ENCODE data around the gene OSTF1.

Gene OSTF1

DNA sequence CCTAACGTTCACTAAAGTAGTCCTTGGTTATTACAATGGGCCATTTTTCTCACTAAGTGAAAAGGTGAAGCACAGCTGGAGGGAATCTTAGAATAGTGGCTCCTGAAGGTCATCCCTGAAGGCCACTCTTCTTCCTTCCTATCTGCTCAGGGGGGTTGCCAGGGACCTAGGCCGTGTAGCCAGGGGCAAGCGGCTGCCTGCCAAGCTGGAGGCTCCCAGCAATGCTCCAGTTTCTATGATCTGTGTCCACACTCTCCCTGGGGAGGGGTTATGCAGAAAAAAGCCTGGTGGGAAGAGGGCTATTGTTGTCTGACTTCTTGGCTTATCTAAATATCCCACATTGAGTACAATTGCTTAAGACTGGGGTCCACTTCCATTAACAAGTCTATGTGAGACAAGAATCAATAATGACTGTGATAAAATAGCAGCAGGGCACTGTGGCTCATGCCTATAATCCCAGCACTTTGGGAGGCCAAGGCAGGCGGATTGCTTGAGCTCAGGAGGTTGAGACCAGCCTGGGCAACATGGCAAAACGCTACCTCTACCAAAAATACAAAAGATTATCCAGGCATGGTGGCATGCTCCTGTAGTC, 4.1 kb upstream of the OSTF1 start:
- no peak for DNase-seq (ENCODE audit: low read depth in 2 of 2)

DNA sequence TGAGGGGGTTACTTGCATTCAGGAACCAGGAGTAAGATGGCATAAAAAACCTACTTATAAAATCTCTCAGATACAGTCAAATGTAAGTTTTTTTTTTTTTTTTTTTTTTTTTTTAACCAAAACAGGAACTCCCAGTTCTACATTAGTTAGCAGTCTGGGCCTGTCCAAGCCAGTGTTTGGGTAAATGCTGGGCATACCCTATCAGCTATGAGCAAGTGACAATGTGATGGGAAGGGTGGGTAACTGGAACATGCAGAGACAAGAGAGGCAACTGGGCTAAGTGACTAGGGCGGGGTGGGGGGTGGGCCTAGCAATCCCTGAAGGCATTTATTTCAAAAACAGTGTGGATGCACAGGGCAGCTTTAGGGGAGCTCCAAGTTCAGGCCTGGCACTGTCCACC, 2.7 kb upstream of the OSTF1 start:
- no peak for DNase-seq (ENCODE audit: low read depth in 2 of 2)

DNA sequence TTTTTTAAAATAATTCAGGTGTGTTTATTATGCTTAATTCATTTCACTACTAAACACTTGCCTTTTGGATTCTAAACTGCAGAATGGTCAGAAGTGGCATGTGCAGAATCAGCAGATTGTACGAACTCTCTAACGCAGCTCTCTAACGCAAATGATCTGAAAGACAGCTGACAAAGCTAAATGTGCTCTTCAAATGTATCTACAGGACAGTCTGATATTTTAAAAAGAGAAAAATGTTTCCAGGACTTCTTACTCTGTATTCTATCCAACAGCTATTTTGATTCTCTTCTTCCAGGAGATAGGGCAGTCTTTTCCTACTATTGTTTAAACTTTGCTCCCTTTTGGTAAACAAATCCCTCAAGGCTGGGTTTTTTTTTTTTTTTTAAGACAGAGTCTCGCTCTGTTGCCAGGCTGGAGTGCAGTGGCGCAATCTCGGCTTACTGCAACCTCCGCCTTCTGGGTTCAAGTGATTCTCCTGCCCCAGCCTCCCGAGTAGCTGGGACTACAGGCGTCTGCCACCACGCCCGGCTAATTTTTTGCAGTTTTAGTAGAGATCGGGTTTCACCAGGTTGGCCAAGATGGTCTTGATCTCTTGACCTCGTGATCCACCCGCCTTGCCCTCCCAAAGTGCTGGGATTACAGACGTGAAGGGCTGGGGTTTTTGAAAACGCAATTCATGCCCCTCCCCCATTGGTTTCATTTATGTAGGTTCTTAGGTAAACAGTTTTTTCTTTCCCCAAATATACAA, 1.6 kb upstream of the OSTF1 start:
- DNase-seq (ENCODE audit: low read depth in 2 of 2): no peak

DNA sequence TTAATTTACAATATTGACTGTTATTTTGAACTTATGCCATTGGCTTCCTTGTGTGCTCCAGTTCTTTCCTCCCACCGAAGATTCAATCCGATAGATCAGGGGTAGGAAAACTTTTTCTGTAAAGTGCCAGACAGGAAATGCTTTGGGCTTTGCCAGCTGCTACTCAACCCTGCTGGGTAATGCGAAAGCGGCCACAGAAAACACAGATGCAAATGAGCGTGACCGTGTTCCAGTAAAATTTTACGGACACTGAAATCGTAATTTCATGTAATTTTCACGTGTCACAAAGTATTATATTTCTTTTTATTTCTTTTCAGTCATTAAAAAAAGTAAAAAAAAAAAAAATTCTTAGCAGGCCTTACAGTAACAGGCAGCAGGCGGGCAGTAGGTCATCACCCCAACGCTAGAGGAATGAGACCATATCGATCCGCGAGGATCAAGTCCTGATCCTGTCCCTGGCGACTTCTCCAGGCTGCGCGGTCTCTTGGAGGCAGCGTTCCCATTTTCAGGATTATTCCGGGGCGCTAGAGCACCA, 958 bp upstream of the OSTF1 start:
- DNase-seq (ENCODE audit: low read depth in 2 of 2): peak in 1 of 2 donors; percentile 18

DNA sequence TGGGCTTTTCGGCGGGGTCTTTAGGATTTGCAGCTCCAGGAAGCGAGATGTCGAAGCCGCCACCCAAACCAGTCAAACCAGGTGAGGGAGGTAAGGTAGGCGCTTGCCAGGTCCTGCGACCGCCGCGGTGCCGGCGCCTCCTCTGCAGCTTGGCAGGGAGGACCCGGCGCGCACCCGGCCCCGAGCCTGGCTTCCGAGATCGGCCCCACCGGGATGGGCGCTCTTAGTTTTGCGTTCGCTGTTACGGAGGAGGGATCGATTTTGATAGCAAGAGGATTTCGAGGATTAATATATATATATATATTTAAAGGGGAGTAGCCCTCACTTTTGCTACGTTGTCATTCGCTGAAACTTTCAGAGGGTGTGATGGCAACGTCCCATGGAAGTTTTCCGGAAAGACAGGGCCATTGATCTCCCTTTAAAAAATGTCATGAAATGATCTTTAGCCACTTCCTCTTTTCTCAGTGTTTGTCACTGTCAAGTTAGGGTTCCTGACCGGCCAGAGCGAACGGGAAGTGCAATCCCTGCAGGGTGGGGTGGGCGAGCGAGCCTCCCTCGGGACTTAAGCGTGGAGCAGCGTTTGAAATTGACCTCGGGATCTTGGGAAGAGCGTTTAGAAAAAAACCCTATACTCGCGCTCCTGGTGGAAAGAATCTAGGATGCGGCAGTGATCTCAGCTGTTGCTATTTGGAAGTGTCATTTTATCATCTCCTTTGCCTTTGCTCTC, 495 bp downstream of the OSTF1 start:
- DNase-seq (ENCODE audit: low read depth in 2 of 2): peak in 1 of 2 donors; percentile 19

DNA sequence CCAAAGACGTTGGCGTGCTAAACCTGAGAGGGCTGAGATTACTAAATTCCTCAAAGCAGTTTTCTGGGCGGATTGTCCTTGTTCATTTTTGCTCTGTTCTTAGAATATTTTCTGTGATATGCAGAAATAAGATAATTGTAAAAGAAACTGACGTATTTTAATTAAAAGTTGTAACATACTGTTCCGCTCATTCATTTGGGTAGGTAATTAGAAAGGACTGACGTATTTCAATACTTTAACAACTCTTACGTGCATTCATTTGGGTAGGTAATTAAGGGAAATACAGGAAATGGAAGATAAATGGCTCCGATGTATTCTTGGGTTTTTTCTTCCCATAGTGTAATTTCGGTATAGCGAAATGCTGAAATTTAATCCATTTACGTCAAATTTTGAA, 1.1 kb downstream of the OSTF1 start:
- DNase-seq (ENCODE audit: low read depth in 2 of 2): no peak

DNA sequence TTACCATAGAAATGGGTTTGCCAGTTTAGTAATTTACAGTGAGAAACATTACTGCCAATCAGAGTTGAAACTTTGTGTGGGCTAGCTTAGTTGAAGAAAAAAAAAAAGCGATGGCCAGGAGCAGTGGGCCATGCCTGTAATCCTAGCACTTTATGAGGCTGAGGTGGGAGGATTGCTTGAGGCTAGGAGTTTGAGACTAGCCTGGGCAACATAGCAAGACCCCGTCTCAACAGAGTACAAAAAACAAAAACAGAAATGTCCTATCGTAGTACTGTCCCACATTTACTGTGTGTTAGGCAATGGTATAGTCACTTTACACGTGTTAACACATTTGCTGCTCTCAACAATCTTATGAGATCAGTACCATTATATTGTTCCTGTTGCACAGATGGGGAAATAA, 2.3 kb downstream of the OSTF1 start:
- no peak for DNase-seq (ENCODE audit: low read depth in 2 of 2)

DNA sequence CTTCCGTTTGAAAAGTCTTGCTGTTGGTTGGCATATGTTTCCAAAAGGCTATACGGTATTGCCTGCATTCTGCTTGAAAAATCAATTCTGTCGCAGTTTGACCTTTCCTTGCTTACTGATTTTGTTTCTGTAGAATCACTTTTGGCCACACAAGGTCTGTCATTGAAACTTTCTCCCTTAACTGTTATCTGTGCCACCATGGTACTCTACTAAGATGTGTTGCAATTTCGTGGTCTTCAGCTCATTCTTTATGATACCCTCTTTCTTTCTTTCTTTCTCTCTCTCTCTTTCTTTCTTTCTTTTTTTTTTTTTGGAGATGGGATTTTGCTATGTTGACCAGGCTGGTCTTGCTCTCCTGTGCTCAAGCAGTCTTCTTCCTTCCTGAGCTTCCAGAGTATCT, 4.5 kb downstream of the OSTF1 start:
- DNase-seq (ENCODE audit: low read depth in 2 of 2): no peak

DNA sequence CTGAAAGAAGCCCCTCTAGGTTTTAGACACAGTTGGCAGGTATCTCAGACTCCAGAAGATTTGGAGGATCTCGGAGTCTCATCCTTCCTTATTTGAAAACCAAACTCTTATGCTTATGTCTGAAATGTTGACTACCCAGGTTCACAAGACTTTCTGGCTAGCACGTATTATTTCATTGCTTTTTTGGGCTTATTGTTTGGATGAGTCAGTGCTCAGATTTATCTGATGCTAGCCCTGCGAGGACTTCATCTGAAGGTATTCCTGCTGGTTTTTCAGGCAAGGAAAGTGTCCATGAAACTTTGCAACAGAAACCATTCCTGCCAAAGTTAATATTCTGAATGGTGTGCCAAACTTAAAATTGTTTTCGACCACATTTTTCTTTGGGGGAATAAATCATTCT, 8.5 kb downstream of the OSTF1 start:
- DNase-seq (ENCODE audit: low read depth in 2 of 2): no peak

DNA sequence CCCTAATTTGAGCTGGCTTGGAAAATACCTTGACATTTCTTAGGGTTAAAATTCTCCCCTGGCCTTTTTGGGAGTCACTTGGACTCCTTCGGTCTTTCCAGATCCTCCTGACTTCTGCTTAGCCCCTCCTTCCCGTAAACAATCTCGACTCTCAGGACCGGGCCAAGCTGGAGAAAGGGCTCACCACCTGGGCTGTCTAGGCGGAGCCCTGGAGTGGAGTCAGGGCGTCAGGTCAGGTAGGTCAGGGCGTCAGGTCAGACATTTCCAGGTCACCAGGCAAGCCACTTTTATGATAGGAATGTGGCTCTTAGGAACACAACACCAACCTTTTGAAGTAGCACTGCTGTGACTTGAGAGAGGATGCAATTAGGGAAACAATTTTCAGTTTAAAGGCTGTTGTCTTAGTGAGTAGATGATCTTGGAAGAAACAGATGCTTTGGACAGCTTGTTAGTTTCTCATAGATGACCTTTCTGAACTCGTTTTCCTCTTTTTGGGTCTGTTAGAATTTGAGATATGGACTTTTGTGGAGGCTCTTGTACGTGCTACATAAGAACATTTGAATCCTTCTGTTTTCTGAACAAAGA, 12.8 kb downstream of the OSTF1 start:
- no peak for DNase-seq (ENCODE audit: low read depth in 2 of 2)

DNA sequence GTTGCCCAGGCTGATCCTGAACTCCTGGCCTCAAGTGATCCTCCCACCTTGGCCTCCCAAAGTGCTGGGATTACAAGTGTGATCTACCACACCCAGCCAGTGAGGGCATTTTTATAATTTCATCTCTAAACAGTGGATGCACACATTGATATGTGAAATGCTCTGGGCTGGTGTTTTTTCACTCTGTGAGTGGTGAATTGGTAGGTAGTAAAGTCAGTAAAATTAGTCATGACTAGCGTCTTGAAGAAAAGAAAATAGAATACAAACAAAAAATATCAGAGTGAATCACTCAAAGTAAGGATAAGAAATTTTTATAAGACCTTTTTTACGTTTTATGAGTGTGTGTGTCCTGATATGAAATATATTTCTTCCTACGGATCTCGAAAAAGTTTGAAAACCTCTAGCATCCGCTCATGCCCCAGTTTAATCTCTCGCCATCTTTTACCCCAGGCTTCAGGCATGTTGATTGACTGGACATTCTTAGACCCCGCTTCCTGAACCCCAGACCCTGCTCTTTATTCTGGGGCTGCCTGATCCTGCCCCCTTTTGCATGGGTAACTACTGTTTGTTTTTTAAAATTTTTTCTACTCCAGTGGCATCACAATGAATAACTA, 14.0 kb downstream of the OSTF1 start:
- no peak for DNase-seq (ENCODE audit: low read depth in 2 of 2)

DNA sequence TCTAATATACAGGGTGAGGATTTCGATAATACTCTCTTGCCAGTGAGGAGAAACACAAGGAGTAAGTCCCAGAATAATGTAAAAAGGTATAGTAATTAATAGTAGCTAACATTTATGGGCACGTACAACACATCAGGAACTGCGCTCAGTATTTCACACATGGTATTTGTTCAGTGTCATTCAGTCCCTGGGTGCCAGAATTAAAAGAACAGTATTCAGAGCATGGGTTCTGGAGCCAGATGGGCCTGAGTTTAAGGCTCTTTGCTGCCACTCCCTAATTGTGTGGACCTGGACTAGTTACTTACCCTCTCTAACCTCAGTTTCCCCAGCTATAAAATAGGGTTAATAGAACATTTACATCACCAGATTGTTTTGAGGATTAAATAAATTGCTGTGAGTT, 16.3 kb downstream of the OSTF1 start:
- DNase-seq (ENCODE audit: low read depth in 2 of 2): no peak

DNA sequence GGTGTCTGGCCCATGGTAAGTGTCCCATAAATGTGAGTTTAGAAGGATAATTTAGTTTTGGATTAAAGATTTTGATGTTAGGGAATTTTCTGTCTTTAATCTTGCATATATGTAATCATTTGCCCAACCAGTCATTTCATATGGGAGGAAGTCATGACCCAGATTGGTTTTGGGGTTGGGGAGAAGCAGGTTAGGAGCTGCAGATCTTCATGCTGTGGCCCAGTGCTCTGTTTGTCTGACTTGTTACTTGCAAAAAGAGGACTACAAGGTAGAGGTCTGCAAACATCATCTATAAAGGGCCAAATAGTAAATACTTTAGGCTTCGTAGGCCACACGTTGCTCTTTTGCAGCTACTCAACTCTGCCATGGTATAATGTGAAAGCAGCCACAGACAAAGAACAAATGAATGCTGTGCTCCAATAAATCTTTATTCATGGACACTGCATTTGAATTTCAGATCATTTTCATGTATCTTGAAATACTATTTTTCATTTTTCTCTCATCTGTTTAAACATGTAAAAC, 16.8 kb downstream of the OSTF1 start:
- DNase-seq (ENCODE audit: low read depth in 2 of 2): no peak

DNA sequence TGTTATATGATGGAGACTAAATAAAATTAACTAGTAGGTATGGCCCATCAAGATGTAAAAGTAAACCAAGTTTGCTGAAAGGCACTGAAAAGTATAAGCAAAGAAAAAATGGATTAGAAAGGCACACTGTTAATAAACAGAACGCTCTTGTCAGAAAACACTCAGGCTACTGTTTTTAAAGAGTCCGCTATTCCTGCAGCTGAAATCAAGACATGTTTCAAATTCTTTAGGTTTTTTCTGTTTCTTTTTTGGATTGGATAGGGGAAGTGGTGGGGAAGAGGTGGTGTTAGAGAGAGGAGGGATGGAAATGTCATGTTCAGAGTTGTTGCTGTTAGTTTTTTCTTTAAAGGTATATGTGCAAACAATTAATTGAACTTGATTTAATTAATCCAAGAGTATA, 17.5 kb downstream of the OSTF1 start:
- no peak for DNase-seq (ENCODE audit: low read depth in 2 of 2)

DNA sequence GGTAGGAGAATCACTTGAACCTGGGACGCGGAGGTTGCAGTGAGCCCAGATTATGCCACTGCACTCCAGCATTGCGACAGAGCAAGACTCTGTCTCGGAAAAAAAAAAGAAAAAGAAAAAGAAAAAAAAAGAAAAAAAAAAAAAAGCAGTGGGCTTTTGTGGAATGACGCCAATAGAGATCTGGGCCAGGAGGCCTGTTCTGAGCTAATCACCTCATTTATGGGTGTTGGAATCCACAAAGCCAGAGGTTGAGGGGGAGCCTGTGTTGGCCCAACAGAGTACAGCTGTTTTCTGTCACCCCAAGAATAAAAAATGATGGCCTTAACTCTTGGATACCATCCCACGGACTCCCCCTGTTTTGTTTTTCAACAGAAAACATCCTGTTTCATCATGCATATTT, 18.5 kb downstream of the OSTF1 start:
- DNase-seq (ENCODE audit: low read depth in 2 of 2): no peak

DNA sequence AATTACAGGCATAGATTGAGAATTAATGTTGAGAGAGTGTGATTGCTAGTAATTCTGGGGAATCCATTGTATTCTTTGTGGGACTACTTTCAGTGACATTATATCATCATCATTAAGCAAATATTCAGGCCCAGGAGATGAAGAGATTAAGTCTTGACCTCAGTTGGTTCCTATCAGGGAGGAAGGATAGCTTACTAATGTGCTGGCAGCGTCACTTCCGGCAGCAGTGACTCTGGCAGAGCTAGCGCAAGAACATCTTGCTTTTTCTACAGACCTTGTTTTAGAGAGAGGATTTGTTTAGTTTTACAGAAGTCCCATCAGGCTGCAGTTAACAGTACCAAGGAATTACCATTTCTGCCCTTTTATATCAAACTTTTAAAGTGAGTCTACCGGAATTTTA, 20.3 kb downstream of the OSTF1 start:
- no peak for DNase-seq (ENCODE audit: low read depth in 2 of 2)

DNA sequence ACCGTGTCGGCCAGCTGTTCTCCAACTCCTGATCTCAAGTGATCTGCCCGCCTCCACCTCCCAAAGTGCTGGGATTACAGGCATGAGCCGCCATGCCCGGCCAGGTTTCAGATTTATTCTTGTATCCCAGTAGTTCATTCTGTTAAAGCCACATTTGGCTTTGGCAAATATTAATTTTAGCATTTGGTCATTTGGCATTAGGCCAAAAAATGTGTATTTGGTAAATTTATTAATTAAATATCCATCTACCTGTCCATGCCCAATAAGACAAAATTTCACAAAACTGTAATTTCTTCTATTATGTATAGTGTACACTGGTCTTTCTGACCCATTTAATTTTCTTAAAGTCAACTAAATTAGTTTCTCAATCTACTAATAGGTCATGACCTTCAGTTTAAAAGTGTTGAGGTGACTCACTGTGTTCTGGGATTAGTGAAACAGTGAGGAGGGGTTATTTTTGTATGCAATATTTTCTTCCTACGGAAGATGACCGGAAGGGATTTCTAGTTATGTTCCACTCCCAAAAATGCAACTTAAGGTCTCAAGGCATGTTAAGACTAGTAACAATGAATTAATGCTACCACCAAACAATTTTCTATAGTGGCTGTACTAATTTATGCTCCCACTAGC, 21.0 kb downstream of the OSTF1 start:
- no peak for DNase-seq (ENCODE audit: low read depth in 2 of 2)

DNA sequence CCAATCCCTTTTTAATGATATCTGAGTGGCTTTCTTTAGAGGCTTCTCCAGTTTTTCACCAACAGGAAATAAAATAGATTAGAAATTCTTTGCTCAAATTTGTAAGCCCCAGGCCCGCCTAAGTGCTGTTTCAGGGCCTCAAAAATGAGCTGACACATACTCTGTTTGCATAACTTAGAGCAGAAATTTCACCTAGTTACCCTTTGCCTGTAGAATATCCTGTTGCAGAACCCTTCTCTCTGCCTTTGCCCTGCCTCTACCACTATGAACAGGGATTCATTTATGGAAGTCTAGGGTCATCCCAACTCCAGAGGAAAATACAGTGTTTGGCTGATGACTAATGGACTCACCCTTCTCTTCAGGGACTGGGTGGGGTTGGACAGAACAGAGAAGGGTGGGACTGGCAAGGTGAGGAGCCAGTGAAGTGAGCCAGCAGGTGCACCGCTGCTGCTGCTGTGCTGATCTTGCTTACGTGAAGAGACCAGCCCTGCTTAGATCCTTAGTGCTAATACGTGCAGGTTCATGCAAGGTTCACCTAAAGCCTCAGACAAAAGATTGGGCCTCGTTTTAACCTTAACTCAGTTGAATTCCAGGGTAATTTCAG, 22.8 kb downstream of the OSTF1 start:
- no peak for DNase-seq (ENCODE audit: low read depth in 2 of 2)

DNA sequence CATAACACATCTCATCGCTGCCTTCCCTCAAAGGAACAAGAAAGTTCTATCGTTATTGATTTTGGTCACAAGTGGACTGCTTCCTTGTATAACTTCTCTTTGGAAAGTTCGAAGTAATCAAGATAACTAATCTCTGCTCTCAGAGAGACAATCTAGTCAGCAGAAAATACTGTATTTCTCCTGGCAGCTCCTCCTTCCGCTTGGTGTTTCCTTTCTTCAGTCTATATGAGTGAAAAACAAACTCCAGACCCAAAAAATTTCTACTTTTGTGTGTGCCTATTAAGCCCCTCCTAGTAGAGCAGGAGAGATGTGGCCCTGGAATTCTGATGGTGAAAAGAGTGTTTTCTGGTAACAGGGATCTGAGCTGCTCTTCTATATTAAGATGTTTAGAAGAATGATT, 24.5 kb downstream of the OSTF1 start:
- DNase-seq (ENCODE audit: low read depth in 2 of 2): no peak

DNA sequence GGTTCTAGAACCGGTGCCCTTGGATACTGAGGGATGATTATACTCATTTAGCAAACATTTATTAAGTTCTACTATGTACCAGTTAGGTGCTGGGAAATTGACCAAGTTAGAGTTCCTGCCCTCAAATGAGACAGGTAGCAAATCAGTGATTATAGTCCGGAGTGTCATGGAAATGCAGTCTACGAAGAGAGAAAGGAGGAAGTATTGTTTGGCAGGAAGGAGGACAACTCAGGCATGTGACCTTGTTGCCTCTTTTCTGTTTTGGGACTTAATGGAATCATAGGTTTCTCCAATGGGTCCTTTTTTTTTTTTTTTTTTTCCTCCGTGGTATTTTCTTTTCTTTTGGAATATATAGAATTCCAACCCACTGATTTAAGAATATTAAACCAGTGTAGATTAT, 28.0 kb downstream of the OSTF1 start:
- DNase-seq (ENCODE audit: low read depth in 2 of 2): no peak

DNA sequence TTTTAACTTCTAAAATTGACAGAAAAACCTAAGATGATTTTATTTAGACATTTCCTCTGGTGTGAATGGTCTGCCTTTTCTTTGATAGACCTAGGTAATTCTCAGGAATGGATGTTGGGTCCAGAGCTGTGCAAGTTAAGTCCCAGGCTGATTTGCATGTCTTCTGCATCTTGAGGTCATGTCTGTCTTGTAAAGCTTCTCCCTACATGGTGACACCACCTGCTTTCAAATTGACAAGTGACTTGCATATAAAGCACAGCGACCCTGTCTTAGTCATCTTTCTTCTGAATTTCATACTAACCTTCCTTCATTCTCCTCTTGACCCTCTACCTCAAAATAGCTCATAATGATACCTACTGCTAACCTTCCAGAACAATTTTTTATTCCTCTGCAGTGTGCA, 29.2 kb downstream of the OSTF1 start:
- DNase-seq (ENCODE audit: low read depth in 2 of 2): no peak

Measured in activated CD8-positive, alpha-beta memory T cell treated with anti-CD3 and anti-CD28 coated beads for 4 hours (primary cell).